NCI-H1105 (cell line): ENCODE results near the gene VAMP1.
"Not testable (repeated sequence)": the region's sequence is repeated elsewhere in the genome, so short reads cannot be mapped to it uniquely, and the experiment has no call there.

Experiments used
- DNase-seq: peaks from one replicate; lab custom pipeline; 2025; lab: John Stamatoyannopoulos, UW

VAMP1 gene

GRCh38 chr12:6451348-6452244 is 18.9 kb downstream of the VAMP1 start, which contains the start of gene TAPBPL:
TAPBPL (plus strand) TSS chr12:6452042; CDS start chr12:6452249, 207 bp downstream.
- peak; percentile 93 for DNase-seq

DNA sequence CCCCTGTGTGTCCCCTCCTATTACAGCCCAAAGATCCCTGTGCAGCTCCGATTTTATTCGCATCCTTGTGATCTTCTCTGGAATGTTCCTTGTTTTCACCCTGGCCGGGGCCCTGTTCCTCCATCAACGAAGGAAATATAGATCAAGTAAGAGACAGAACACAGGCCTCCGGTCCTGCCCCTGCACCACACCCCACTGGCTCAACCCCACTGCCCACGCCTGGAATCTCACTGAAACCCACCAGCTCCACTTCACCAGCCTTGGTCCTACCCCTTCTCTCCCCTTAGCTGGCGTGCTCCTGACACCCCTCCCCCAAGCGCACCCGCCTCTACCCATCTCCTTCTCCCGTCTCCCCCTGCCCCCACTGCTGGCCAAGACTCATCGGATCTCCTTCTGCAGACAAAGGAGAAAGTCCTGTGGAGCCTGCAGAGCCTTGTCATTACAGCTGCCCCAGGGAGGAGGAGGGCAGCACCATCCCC is 19.6 kb downstream of the VAMP1 start:
- DNase-seq = no peak

DNA sequence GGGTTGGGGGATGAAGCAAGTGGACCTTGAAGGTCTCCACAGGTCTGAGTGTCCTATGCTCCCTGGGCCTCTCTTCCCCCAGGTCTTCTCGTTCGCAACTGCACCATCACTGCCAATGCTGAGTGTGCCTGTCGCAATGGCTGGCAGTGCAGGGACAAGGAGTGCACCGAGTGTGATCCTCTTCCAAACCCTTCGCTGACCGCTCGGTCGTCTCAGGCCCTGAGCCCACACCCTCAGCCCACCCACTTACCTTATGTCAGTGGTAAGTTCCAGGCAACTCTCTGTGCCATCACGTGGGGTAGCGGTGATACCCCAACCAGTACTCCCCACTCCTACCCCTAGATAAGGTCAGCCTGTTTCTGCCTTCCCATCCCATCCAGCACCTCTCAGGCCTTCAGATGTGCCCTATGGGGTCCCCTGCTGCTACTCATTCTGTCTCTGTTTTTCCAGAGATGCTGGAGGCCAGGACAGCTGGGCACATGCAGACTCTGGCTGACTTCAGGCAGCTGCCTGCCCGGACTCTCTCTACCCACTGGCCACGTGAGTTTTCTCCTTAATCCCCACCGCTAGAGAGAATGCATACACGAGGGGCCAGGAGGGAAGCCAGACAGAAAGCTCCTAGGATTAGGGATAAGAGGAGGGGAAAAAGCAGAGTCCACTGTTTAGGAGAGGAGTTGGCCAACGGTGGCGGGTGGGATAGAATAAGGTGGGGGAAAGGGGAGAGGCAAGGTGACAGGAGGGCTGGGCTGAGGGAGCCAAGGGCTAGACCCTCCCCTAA is 20.2 kb downstream of the VAMP1 start:
- no peak for DNase-seq

GRCh38 chr12:6444704-6445688 is 25.5 kb downstream of the VAMP1 start, which contains the start of gene CD27:
CD27 (plus strand) TSS chr12:6444955; CDS start chr12:6445096, 141 bp downstream.
- DNase-seq = no peak

DNA sequence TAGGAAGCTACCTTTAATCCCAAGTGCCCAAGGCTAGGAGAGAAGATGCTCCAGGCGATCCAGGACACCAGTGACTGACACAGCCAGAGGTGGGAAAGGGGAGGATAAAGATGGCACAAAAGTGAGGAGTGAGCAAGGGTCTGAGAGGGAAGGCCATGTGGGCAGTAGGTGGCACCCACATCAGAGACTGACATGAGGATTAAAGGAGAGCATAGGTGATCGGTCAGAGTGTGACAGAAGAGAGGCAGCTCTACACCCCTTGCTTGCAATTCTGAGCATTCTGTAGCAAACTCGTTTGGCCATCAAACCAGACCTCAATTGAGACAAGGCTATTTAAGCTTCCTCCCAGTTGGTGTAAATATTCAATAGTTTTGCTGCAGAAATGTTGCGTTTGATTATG is 26.4 kb downstream of the VAMP1 start:
- no peak for DNase-seq

DNA sequence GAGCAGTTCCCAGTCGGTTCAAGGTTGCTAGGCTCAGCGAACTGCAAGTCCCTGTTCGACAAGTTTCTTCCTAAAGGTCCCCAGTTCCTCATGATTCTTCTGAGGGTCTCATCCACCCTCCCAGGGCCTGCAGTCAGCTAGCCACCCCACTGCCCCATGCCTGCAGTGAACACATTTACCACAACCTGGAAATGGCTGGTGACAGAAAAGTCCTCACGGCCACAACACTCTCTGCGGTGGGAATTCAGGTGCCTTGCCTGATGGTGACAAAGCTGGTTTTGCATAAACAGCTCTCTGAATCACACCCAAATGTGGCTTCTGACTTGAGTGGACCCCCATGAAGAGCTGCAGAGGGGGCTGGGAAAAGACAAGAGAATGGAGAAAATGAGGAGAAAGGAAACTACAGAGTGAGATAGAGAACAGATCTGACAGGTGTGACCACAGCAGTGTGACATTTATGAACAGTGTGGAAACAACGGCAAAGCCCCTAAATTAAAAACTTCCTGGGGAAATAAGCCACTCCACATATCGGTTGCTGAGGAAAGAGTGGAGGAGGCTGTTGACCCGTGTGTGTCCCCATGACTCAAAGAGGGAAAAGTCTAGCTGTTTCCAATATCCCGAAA is 27.0 kb downstream of the VAMP1 start:
- DNase-seq = no peak

DNA sequence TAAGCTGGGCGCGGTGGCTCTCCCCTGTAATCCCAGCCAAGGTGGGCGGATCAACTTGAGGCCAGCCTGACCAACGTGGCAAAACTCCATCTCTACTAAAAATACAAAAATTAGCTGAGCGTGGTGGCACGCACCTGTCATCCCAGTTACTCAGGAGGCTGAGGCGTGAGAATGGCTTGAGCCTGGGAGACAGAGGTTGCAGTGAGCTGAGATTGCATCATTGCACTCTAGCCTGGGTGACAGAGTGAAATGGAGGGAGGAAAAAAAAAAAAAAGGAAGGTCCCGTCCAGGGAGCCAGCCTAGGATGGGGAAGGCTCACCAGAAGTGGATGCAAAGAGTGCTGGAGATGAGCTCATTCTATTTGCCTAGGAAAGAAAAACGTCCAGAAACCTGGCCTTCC is 27.6 kb downstream of the VAMP1 start:
- no peak for DNase-seq

- DNase-seq = no peak
These were observed 30.1 kb downstream of the VAMP1 start for GRCh38 chr12:6440391-6440790.

- DNase-seq = no peak
These were observed 32.1 kb downstream of the VAMP1 start for GRCh38 chr12:6438345-6438744.

- DNase-seq = no peak
These were observed 32.9 kb downstream of the VAMP1 start for GRCh38 chr12:6437586-6437985.

DNA sequence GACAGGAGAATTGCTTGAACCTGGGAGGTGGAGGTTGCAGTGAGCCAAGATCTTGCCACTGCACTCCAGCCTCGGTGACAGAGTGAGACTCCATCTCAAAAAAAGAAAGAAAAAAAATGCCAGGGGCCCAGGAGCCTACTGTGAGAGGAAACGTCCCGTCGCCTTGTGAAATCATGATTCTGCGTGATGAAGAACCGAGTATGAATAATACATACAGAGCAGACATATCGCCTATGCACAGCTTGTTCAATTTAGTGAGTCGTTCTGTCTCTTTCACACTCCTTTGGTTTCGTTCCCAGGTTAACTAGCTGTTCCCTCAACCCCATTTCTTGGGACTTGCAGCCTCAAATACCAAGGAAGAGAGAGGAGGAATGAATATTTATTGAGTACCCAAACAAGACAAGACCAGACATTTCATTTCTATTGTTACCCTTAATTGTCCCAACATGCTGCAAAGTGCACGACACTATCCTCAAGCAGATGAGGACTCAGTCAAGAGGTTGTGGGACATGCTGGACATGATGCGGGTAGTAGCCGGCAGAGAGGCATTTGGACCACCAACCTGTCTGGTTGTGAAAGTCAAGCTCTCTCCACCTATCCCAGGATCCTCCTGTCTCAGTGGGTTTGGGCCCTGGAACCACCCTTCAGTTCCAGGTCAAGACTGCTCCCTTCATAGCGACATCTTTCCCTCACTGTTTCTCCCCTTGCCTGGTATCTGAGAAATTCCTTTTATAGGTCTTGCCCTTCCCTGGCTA is 34.3 kb downstream of the VAMP1 start:
- DNase-seq = no peak

DNA sequence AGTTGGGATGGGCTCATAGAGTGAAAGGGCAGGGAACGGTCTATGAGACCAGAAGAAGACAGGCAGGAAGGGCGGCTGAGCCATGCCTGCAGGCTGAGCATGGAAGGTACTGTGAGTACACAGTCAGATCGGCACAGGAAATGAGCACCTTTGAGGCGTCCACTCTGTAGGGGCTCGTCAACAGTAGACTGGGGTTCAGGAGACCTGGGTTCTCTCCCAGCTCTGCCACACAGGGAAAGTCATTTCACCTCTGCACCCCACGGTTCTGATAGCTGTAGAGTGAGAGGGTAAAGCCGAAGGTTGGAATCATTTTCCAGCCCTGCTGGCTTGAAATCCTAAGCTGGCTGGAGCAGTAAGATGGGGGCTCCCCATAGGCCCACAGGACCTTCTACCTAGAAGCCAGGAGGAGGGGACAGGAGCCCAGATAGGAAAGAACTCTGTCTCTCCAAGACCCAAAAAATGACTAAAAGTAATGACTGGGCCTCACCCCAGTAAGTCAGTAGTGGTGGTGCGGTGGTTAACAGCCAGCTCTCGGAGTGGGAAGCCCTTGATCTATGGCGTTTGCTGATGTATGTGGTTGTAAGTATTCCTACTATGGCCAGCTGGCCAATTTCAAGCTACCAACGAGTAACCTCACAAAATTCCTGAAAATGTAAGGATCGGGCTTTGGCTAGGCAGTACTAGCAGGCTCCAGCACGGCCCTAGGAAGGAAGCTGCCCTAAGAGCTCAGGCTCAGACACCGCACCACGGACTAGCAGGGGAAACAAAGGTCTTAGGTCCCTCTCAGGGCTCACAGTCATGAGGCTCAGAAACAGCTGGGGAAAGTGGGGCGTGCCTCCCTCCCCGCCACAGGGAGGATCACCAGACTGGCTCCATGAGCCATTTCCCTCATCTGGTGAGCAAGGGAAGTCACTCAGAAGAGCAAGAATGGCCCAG is 36.0 kb downstream of the VAMP1 start:
- DNase-seq = no peak

DNA sequence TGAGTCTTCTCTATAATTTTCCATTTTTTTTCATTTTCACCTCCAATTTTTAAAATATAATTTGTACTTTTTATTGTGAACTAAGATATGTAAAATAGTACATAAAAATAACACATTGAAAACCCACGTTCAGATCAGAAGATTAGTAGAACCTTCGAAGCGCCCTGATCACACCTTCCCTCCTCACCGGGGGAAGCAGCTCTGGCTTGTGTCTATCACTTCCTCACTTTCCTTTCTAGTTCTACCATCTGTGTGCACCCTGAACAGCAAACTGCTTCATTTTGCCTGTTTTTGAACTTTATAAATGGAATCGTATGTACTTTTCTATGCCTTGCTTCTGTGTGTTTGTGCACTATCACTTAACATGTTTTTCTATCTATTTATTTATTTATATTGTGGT is 37.5 kb downstream of the VAMP1 start:
- DNase-seq = no peak

DNA sequence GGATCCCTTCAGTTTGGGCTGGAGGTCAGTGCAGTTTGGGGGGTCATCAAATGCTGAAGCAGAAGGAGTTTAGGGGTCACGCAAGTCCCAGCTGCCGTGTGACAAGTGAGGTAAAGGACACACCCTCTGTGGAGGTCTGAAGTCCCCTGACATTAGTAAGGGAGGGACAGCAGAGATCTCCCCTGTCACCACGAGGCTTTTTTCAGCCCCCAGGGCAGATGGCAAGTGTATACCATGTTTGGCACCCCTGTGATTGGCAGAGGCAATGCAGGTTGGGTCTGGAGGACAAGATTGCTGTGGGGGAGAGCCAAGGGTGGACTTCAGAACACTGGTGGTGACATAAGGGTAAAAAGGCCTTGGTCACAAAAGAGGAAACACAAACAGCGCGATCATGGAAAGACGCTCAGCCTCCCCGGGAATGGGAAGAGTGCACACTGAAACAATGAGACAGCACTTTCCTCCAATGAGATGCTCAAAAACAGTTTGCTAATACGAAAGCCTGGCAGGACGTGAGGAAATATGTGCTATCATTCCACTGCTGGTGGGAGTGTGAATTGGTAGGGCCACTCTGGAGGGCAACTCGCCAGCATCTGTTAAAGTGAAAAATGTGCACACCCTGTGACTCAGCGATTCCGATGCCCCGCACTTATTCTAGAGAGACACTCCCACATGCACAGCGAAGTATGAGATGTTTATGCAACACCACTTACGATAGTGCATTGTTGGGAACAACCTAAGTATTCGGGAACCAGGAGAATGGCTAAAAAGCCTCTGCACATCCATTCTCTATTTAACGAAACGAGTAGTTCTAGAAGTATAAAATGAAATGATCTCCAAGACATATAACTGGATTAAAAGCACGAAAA is 40.1 kb downstream of the VAMP1 start:
- no peak for DNase-seq

- DNase-seq = no peak
These were observed 42.2 kb downstream of the VAMP1 start for GRCh38 chr12:6428326-6428725.

DNA sequence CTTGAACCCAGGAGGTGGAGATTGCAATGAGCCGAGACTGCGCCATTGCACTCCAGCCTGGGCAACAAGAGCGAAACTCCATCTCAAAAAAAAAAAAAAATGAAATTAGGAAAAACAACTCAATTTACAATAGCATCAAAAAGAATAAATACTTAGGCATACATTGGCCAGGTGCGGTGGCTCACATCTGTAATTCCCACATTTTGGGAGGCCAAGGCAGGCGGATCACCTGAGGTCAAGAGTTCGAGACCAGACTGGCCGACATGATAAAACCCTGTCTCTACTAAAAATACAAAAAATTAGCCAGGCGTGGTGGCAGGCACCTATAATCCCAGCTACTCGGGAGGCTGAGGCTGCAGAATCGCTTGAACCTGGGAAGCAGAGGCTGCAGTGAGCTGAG is 42.7 kb downstream of the VAMP1 start:
- DNase-seq = not testable (repeated sequence)

GRCh38 chr12:6426882-6427671 is 43.4 kb downstream of the VAMP1 start:
- DNase-seq = no peak
